Activated naive CD4-positive, alpha-beta T cell treated with anti-CD3 and anti-CD28 coated beads, Interleukin-2, amount 50 U/mL, for 16 hours (primary cell): ENCODE data around the gene LHX2.

Experiments used
- DNase-seq: peaks from one replicate; pipeline ENCODE4 v3.0.0-alpha.2; 2020

The LHX2 gene

DNA sequence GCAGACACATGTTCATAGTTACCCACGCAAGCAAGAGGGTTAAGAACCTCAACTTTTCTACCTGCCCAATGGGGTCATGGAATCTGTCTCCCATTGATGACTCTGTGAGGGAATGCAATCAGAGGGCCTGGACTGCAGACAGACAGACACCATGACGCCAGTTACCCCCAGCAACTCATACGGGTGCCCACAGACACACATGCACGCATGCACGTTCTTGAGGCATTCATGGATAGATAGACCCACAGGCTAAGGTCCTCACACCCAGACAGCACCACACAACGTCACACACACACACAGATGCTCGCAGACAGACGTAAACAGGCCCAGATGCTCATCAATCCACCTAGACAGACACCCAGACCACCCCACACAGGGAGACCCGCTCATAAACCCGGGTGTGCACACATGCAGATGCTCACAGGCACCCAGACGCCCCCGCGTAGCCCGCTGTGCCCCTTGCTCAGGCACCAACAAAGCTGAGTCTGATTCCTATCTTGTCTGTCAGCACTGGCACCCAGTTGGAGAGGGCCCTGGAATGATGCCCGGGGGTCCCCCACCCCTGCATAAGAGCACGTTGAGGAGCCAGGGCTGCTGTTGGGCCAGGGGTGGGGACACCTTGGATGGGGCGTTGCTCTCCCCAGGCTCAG, 23.6 kb downstream of the LHX2 start:
- no peak for DNase-seq

DNA sequence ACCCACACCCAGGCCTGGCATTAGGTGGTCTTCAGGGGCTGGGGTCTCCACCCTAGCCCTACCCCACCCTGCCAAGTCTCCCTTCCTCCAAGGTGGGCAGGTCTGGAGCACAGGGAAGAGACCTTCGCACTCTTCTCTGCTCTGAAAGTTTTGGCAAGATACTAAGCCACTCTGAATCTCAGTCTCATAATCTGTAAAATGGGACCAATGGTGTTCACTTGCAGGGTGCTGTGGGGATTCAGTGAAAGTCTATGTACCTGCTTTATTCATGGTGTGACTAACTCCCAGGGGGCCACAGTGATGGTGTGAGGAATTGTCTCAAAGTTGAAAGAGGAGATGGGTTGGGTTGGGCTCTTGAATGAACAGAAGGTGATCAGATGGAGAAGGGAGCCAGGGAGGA, 25.0 kb downstream of the LHX2 start:
- DNase-seq: no peak

DNA sequence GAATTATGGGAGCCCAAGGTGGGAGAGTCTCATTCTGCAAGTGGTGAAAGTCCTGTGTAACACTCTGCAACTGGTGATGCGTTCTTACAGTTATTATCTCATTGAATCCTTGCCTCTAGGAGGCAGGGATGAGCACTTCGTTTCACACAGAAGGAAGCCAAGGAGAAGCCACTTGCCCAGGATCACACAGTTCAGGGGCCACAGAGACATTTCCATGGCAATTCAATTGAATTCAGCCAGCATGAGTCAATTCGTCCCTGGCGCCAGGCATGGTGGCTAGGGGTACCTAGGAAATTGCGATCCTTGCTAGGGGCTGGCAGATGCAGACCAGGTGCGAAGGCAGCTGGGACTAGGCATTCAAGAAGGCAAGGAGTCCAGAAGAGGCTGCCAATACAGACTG, 26.2 kb downstream of the LHX2 start:
- DNase-seq: no peak

DNA sequence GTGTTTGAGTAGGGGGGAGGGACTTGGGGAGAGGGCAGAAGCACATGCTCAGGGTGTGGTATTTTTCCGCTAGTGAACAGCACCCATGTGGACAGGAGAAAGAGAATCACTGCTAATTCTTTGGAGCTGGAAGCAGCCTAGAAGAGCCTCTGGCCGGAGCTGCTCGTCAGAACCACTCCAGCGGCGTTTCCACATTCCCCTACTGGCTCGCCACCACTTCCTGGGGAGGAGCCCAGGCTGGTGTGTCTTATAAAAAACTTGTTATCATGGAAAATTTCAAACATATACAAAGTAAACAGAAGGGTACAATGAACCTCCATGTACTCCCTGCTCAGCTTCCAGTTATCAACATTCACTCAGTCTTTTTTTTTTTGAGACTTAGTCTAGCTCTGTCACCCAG, 26.7 kb downstream of the LHX2 start:
- DNase-seq: no peak

DNA sequence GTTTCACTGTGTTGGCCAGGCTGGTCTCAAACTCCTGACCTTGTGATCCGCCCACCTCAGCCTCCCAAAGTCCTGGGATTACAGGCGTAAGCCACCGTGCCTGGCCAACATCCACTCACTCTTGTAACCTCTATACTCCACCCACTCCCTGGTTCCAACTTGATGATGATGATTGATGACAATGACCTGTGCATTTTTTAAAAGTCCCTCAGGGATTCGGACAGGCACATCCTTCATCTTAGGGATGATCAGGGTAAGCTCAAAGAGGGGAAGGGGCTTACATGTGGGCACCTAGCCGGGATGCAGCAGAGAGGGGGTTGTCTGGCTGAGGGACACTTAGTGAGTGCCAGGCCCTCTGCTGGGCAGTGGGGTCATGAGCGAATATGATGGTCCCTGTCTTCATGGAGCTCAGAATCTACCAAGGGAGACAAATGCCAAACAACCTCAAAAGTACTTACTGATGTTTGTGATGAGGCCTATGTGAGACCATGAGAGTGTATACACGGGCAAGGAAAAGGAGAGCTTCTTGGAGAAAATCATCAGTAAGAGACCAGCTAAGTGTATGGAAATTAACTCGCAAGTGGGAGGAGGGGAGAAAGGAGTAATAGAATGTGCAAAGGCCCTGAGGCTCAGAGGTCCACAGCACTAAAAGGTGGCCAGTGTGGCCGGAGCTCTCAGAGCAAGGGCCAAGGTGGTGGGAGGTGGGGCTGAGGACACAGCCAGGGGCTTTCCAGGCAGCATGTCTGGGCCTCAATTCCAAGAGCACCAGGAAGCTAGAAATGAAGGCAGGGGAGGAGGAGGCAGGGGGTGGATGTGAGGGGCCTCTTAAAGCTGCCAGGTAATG, 27.4 kb downstream of the LHX2 start:
- no peak for DNase-seq

DNA sequence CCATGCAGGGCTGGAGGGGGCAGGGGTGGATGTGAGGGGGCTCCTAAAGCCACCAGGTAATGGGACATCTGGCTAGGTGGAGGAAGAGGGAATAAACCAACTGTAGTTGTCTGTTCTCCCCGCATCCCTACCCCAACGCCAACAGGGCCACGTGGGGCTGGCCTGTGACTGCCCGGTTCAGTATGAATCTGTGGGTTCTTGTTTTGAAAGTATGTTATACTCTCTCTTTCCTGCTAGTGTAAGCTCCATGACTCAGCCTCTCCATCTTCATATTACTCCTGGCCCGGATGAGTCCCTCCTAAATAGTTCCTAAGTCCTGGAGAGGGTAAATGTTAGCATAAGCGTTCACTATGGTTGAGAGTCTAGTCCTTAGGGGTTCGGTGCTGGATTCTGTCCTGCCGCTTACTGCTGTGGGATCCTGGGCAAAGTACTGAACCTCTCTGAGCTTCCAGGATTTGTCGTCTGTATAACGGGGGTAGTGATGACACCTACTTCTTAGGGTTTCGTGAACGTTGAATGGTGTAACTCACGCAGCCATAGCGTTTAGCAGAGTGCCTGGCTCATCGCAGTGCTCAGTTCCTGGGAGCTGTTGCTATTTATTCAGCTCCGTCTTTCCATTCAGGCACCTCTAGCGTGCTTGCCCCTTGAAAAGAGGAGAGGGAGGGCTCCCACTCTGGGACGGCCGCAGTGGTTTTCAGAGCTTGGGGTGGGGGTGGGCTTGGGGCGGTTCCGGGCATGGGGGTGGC, 28.8 kb downstream of the LHX2 start:
- no peak for DNase-seq

DNA sequence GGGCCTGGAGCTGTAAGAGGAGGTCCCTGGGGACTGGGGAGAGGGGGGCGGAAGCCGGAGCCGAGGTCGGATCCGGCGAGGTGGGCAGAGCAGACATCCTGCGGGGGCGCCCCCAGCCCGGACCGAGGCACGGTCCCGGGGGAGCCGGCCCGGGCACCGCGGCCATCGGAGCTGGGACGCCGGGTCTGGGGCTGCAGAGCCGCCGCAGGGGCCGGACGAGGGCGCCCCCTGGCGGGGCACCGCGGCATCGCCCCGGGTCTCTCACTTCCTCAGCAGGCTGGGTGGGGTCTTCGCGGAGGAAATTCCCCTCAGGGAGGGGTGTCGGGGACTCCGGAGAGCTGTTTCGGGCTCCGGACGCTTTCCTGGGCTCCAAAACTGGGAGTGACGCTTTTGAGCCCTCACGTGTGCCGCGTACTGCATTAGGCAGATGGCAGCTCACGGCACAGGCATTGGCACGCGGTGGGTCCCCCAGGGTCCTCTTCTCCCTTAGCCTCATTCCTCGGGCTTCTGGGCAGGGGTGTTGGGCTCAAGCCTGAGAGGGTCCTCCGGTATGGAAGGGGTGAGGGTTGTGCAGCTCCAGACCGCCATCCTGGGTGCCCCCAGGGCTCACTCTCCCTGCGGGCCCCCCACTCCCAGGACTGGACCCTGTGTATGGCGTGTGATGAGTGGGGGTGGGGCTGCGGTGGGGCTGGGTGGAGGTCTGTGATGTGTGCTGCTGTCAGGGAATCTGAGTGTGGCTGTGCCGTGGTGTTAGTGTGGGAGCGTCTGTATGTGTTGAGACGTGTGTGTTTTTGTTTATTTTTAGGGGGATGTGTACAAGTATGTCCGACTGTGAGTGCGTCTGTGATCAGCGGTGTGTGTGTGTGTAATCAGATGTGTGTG, 29.6 kb downstream of the LHX2 start:
- peak; percentile 35 for DNase-seq

DNA sequence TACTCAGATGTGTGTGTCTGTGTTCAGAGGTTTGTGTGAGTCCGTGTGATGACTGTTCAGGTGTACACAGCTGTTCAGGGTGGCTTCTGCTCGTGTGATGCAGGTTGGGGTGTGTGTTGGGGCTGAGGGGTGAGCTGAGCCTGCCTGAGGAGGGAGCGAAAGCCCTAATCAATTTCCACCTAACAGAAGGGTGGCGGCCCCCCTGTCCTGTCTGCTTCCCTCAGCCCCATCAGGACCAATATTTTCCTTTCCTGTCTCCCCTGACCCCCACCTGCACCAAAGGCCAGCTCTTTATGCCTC, 30.2 kb downstream of the LHX2 start:
- DNase-seq: no peak

DNA sequence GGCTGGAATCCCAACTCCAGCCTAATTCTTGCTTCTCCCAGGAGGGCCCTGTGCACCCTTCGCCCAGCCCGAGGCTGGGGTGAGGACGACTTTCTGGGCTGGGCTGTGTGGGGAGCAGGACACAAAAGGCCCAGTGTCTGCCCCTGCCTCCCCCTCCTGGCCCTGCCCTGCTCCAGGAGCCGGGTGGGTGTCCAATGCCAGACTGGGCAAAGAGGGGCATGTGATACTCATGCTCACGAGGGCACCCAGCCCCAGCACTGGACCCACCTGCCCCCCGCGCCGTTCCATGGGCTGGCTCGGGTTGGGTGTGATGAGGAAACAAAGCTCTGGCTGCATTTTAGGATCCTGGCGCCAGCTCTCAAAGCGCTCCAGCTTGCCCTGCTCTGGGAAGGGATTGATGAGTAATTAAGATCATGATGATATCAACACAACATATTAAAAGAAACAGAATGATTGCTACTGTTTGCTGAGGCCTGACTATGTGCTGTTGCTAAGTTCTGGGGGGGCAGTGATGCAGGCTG, 30.7 kb downstream of the LHX2 start:
- no peak for DNase-seq

DNA sequence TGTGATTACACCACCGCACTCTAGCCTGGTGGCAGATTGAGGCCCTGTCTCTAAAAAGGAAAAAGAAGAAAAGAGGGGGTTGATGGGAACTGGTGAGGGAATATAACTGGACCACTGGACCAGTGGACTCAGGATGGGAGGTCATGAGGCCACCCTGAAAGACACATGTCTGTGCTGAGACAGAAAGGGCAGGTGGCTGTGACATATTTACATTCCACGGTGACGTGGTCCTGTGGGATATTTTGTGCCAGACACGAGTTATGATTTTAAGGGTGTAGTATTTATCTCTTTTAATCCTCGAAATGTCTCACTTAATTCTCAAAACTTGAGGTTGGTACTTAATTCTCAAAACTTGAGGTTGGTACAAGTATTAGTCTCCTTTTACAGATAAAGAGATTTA, 32.9 kb downstream of the LHX2 start:
- DNase-seq: no peak

DNA sequence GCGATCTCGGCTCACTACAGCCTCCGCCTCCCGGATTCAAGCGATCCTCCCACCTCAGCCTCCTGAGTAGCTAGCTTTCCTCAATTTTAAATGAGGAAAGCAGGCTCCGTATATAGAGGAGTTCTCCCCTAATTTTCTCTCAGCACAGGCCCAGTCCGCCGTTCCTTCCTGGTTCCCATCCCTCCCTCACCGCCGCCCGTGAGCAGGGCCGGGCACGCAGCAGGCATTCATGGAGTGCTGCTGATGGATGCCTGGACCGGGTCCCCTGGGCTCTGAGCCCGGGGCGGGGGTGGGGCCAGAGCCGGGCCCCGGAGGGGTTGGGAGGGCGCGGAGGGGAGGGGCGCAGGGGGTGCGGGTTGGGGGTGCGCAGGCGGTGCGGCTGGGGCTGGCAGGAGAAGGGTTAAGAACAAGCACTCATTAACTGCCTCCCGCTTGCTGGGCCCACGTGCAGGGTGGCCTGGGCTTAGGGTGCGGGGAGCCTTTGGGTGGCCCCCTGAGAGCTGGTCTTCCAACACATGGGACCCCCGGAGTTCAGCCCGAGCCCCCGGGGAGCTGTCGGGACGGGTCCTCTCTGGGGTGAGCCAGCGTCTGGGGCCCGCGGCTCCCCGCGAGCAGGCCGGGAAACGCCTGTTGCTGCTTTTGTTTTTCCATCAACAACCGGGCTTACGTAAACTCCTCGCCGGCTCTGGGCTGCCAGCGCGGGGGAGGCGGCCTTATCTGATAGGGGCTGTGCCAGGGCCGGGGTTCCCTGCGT, 33.7 kb downstream of the LHX2 start:
- no peak for DNase-seq

DNA sequence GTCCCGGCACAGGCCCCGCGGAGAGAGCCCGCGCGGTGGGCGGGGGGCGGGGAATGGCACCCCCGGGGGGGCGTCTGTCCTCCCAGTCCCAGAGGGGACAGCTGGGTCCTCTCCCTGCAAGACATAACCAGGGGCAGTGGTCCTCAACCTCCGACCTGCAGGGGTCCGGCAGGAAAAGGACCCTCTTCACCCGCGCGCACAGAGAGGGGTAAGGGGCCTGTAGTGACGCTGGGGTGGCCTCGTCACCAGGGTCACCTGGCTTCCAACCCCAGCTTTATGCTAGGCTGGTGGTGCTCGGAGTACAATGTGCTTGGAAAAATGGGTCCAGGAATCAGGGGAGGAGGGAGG, 34.2 kb downstream of the LHX2 start:
- no peak for DNase-seq

DNA sequence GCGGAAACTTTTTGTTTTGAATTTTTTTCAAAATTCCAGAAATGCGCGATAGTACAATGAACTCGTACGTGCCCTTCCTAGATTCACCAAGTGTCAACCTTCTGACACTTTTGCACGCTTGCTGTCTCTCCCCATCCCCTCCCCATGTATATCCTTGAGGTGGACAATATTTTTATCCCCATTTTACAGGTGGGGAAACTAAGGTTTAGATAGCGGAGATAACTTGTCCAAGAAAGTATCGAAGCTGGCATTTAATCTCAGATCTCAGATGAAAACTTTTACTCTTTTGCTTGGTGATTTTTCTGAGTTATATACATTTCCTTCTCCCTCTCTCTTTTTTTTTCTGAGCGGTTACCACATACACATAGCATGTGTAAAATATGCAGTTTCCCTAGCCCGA, 34.6 kb downstream of the LHX2 start:
- DNase-seq: no peak

DNA sequence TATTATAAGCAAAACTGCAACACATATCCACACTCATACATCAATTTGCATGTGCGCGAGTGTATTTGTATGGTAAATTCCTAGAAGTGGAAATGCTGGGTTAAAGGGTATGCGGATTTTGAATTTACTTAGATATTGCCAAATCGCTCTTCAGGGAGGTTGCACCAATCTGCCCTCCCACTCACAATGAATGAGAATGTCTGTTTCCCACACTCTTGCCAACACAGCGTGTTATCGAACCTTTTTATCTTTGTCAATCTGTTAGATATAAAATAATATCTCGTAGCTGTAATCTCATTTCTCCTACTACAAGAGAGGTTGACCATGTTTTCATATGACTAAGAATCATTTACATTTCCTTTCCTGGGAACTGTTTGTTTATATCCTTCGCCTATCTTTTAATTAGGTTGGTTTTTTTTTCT, 35.7 kb downstream of the LHX2 start:
- DNase-seq: no peak

DNA sequence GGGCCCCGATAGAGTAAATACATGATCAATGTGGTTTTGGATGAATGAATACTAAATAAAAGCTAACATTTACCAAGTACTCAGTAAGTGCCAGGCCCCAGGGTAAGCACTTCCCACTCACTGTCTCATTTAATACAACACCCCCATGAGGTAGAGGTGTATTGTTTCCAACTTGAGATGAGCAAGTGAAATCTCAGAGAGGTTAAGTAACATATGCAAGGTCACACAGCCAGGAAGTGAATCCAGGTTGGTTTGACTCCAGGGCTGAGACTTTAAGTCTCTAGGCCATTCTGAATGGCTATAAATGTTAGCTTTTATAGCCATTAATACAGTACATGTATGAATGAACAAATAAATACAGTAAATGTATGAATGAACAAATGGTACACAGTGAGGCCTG, 39.4 kb downstream of the LHX2 start:
- DNase-seq: no peak

DNA sequence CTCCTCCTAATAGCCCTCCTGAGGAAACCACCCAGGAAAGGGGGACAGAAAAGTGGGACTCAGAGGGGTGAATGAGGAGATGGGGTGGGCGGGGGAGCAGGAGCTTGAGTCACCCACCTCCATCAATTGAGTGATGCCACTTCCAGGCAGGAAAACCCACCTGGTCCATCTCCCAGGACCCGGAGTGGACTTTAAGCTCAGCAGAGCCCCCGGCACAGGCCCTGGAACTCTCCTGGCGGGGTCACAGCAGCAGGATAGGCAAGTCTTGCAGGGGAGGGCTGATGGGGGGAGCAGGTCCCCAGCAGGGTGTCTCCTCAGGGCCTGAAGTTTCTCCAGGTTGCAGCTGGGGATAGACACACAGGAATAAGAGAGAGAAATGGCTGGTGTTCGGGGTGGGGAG, 40.8 kb downstream of the LHX2 start:
- no peak for DNase-seq

DNA sequence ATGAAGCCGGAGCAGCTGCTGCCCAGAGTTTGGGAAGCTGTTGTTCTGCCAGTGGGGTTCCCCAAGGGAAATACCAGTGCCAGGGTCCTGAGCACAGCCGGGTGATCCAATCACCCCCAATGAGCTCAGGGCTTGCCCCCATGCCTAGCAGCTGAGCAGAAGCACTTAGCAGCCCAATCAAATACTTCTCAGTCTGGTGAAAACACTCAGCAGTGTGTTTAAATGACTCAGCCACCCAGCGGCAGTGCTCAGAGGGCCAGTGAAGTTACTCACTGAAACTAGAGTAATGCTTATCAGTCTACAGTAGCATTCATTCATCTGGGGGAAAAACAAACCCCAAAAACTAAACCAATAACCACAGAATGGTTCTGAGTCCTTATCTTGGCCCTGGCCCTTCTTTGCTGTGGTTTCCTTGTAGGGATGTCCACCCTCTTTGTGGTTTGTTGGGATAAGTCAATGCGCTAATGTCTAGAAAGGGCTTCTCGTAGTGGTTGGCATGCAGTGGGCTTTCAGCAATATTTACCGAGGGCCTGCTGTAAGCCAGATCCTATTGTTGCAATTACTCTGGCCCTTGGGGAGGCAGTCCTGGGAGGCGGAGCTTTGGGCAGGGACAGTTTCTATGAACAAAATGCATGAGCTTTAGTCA, 43.1 kb downstream of the LHX2 start:
- DNase-seq: no peak

DNA sequence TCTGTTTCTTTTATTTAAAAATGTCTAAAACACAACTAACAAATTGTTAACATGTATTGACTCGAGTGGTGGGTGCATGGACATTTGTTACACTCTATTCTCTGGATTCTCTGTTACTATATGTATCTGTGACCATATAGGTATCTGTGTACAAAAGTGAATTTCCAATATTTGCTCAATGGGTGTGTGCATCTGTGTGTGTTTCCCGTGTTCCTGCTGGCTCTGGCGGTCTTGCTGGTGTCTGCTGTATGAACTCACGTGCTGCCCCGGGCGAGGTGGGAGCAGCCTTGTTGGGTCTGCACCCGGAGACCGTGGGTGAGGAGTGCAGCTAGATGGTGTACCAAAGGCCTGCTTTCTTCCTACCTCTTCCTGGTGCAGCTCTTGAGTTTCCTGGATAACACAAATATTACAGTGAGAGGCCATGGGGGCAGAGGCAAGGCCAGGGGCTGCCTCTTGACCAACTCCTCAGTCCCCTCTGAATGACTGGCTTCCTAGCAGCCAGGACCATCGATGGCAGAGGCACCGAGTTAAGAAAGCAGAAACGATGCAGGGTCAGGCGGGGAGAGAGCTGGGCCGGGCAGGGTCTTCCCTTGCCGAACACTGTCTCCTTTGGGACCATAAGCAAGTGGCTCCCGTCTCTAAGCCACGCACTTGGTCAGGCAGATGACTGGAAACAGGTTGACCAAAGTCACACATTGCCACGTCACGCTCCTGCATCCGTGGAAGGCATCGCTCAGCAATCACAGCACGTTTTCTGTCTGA, 49.5 kb downstream of the LHX2 start:
- DNase-seq: no peak

DNA sequence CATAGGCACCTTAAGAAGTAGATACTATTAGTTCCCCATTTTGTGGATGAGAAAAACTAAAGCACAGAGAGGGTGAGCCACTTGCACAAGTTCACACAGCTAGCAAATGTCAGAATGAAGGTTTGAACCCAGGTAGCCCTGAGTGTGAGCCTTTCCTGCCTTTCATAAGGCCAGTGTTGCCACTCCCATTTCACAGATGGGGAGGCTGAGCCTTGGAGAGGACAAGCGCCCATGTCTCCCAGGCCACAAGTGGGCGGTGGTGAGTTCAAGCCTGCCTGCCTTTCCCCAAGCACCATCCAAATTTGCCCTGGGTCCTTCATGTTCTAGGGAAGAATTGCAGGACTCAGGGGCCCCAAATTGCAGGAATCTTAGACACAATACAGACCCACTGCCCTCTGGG, 50.6 kb downstream of the LHX2 start:
- DNase-seq: no peak

DNA sequence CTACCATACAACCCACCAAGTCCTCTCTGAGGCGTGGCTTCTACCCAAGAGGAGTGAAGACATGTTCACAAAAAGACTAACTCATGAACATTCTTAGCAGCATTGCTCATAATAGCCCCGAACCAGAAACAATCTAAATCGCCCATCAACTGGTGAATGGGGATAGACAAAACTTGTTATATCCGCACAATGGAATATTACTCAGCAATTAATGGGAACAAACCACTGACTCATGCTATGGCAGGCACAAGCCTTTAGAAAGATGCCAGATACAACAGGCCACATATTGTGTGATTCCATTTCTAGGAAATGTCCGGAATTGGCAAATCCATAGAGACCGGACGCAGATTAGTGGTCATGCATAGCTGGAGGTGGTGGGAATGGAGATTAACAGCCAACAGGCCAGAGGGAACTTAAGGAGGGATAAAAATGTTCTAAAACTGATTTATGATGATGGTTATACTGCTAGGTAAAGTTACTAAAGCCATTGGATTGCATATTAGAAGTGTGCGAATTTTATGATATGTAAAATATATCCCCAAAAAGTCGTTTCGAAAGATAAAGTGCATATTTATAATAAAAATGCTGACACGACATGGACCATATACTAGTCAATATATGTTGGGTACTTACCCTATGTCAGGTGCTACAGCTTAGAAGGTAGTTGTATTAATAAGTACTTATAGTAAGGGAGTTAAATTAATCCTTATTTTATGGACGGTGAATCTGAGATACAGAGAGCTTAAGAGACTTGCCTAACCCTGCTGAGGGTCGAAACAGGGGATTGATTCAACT, 55.4 kb downstream of the LHX2 start:
- no peak for DNase-seq
